Heart left ventricle (tissue), 13 donors: ENCODE results near the gene FOLR3.

Source experiments
- POLR2A ChIP-seq, 2 donors: fragments of 450-650 bp; IDR thresholded peaks; one replicate each; pipeline ENCODE4 v1.6.1; 2017; ENCODE audit warnings: antibody characterized with exemption in 2 of 2, mild to moderate bottlenecking in 2 of 2, moderate library complexity in 2 of 2
- TF ChIP-seq, protein P1 (sequence below), 12 donors: fragments of 200-600 bp; sonication (generic) in 4 of 12; IDR thresholded peaks; one replicate each; pipeline versions ENCODE4 v1.5.0 to v1.8.0; 2018 to 2022; ENCODE audit warnings: antibody characterized with exemption in 12 of 12, mild to moderate bottlenecking in 5 of 12
- donor health status: ischemic (EF 13 %, LVEDD 7.1; RV severe dilation, severe dysfunction).
- donor health status: DM: no; HTN: yes; CAD: no.
- donor health status: DM: no; HTN: no; CAD: no.
- donor health status: ischemic (EF 25% LVEDD 6.9; RV normal size, moderate dysfunction).
- donor health status: ischemic (EF 25% LVEDD 5.7; RV mildly dilated, moderate dysfunction).
- donor health status: ischemic (EF 35%, LVEDD 5.7; RV mildly dilated, moderate dysfunction).
- donor health status: nonischemic (EF 11% LVEDD 7.7; RV severe dilation, severe dysfunction).
- donor health status: DM: yes; HTN: yes; CAD: no.
- donor health status: PGD.
- donor health status: ischemic (EF 29% LVEDD 5.4; RV normal size, mild dysfunction).
- donor health status: nonischemic (EF 23%, LVEDD 6.1; RV moderate dilation, normal function).

DNA sequence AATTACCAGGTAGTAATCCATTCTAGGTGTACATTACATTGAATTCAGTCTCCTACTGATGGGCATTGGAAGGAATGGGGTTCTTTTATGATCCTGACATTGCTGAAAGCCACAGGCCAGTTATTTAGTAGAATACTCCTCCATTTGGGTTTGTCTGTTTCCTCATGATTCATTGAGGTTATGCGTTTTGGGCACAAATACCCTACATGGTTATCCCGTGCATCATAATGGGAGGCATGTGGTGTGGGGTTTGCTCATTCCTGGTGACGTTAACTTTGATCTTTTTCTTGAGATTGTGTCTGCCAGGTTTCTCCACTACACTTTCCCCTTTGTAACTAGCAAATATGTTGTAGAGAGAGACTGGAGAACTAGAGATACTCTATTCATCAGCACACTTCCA lies 5.5 kb downstream of the FOLR3 start:
- TF ChIP-seq, protein P1, sequence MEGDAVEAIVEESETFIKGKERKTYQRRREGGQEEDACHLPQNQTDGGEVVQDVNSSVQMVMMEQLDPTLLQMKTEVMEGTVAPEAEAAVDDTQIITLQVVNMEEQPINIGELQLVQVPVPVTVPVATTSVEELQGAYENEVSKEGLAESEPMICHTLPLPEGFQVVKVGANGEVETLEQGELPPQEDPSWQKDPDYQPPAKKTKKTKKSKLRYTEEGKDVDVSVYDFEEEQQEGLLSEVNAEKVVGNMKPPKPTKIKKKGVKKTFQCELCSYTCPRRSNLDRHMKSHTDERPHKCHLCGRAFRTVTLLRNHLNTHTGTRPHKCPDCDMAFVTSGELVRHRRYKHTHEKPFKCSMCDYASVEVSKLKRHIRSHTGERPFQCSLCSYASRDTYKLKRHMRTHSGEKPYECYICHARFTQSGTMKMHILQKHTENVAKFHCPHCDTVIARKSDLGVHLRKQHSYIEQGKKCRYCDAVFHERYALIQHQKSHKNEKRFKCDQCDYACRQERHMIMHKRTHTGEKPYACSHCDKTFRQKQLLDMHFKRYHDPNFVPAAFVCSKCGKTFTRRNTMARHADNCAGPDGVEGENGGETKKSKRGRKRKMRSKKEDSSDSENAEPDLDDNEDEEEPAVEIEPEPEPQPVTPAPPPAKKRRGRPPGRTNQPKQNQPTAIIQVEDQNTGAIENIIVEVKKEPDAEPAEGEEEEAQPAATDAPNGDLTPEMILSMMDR (IDR thresholded peaks at IDR 0.05), result no peak
- TF ChIP-seq POLR2A (IDR thresholded peaks at IDR 0.05), result no peak
